A549 (cell line): ENCODE measurements around the gene LCNL1.

Experiments used
- CTCF ChIP-seq: fragments of >200 bp; sonication (Bioruptor Twin); formaldehyde crosslinking; IDR thresholded peaks from 3 replicates; pipeline ENCODE4 v1.5.1; 2016
- SMC3 ChIP-seq: fragments of >200 bp; sonication (Bioruptor Twin); formaldehyde crosslinking; IDR thresholded peaks from 3 replicates; pipeline ENCODE4 v1.6.1; 2018; ENCODE audit warnings: inconsistent platforms

- TF ChIP-seq CTCF (no peak), SMC3 (no peak)
These were observed 30.8 kb downstream of the LCNL1 start for GRCh38 chr9:137013571-137013940.
